ENCODE data around the gene DIS3.

DNA sequence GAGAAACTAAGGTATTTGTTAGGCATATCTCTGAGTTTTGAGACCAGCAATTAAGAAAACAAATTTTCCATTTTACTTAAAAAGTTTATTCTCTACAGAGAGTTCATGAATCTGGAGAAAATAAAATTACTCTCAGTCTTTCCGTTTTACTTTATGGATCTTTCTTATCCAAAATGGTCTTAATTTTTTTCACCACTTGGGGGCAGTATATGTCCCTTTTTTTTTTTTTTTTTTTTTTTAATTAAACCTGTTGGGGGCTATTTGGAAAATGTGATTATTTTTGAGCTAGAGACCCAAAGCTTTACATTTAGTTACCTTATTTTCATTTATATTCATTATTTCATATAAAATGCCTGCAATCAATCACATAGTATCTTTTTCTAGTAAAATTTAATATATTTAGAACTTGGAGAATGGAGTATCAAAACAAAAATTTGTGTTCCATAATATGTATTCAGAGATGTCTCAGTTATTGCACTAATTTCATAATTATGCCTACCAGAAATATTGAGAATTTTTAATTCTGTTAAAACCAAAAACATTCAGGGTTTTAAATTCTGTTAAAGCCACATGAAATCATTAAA is 27.3 kb upstream of the DIS3 start:
- TF ChIP-seq POLR2AphosphoS5 (IDR thresholded peaks at IDR 0.05) (no peak), POLR2A (IDR thresholded peaks at IDR 0.05) (no peak)
